ENCODE measurements around the gene RIIAD1.
"Not testable (repeated sequence)": the region's sequence is repeated elsewhere in the genome, so short reads cannot be mapped to it uniquely, and the experiment has no call there.

Gene RIIAD1

GRCh38 chr1:151769270-151769669, 47.9 kb downstream of the RIIAD1 start:
- H3K4me1 Mint-ChIP-seq (ENCODE audit: low read depth) = peaks cover 55% of the 10 kb centered on the region
- peaks cover 73% of the 10 kb centered on the region for H3K36me3 Mint-ChIP-seq (ENCODE audit: low read depth)
- not testable (repeated sequence) for H3K27me3 Mint-ChIP-seq, H3K4me3 Mint-ChIP-seq, H3K9me3 Mint-ChIP-seq
- H3K27ac Mint-ChIP-seq = peak overlapping the region; percentile 44
- intact Hi-C loops (cut with micrococcal nuclease) = loop anchor here (10.0 kb wide), 1 partner anchor 66 kb away; the partner anchor contains the start of genes C2CD4D and RORC

GRCh38 chr1:151773702-151774101, 52.4 kb downstream of the RIIAD1 start:
- H3K27me3 Mint-ChIP-seq = peaks cover 3% of the 10 kb centered on the region
- H3K27ac Mint-ChIP-seq = no peak overlapping the region
- intact Hi-C loops (cut with micrococcal nuclease) = no loop called here
- peaks cover 92% of the 10 kb centered on the region for H3K36me3 Mint-ChIP-seq (ENCODE audit: low read depth)
- H3K9me3 Mint-ChIP-seq = no peaks in the 10 kb centered on the region
- H3K4me3 Mint-ChIP-seq = no peak overlapping the region
- peaks cover 38% of the 10 kb centered on the region for H3K4me1 Mint-ChIP-seq (ENCODE audit: low read depth)

- H3K9me3 Mint-ChIP-seq = no peaks in the 10 kb centered on the region
- H3K4me3 Mint-ChIP-seq = no peak overlapping the region
- peaks cover 95% of the 10 kb centered on the region for H3K36me3 Mint-ChIP-seq (ENCODE audit: low read depth)
- H3K4me1 Mint-ChIP-seq (ENCODE audit: low read depth) = peaks cover 37% of the 10 kb centered on the region
- no peak overlapping the region for H3K27ac Mint-ChIP-seq
- intact Hi-C loops (cut with micrococcal nuclease) = no loop called here
- H3K27me3 Mint-ChIP-seq = peaks cover 3% of the 10 kb centered on the region
Observed at GRCh38 chr1:151774256-151774922, 53.1 kb downstream of the RIIAD1 start.

- peak overlapping the region; percentile 59 for H3K27ac Mint-ChIP-seq
- intact Hi-C loops (cut with micrococcal nuclease) = no loop called here
- peaks cover 99% of the 10 kb centered on the region for H3K36me3 Mint-ChIP-seq (ENCODE audit: low read depth)
- peaks cover 39% of the 10 kb centered on the region for H3K4me1 Mint-ChIP-seq (ENCODE audit: low read depth)
- H3K9me3 Mint-ChIP-seq = no peaks in the 10 kb centered on the region
- no peaks in the 10 kb centered on the region for H3K27me3 Mint-ChIP-seq
- H3K4me3 Mint-ChIP-seq = no peak overlapping the region
Observed at GRCh38 chr1:151775894-151776664, 54.8 kb downstream of the RIIAD1 start.

- Mint-ChIP-seq H3K27ac (no peak overlapping the region), H3K4me3 (no peak overlapping the region), H3K36me3 (ENCODE audit: low read depth) (peaks cover 99% of the 10 kb centered on the region), H3K9me3 (no peaks in the 10 kb centered on the region), H3K27me3 (no peaks in the 10 kb centered on the region), H3K4me1 (ENCODE audit: low read depth) (peaks cover 39% of the 10 kb centered on the region)
- intact Hi-C loops (cut with micrococcal nuclease) = no loop called here
Observed at GRCh38 chr1:151776665-151777062, 55.3 kb downstream of the RIIAD1 start.

GRCh38 chr1:151777317-151777716, 56.0 kb downstream of the RIIAD1 start:
- Mint-ChIP-seq H3K27ac (no peak overlapping the region), H3K4me3 (no peak overlapping the region), H3K9me3 (no peaks in the 10 kb centered on the region), H3K27me3 (no peaks in the 10 kb centered on the region), H3K36me3 (ENCODE audit: low read depth) (peaks cover 99% of the 10 kb centered on the region), H3K4me1 (ENCODE audit: low read depth) (peaks cover 34% of the 10 kb centered on the region)
- intact Hi-C loops (cut with micrococcal nuclease) = no loop called here

Data from dendritic cell treated with granulocyte-macrophage colony-stimulating factor and Interleukin-4, amounts not matched to agents 40 ng/mL and 50 ng/mL, for 4 days (primary cell).